NCI-H446 treated with DMSO at 0.1 percent for 48 hours (cell line): ENCODE data around the gene CCDC6.
"Not testable (repeated sequence)": the region's sequence is repeated elsewhere in the genome, so short reads cannot be mapped to it uniquely, and the experiment has no call there.

Experiments used
- DNase-seq: peaks from one replicate; lab custom pipeline; 2025; lab: John Stamatoyannopoulos, UW

The CCDC6 gene

GRCh38 chr10:59905731-59906416 lies 482 bp downstream of the CCDC6 start:
- DNase-seq, result no peak

- no peak for DNase-seq
Measured at GRCh38 chr10:59905066-59905730, 1.2 kb downstream of the CCDC6 start.

GRCh38 chr10:59904426-59905065 lies 1.8 kb downstream of the CCDC6 start:
- no peak for DNase-seq

GRCh38 chr10:59903871-59904270 lies 2.5 kb downstream of the CCDC6 start:
- DNase-seq, result no peak

- DNase-seq, result no peak
Measured at GRCh38 chr10:59902016-59902415, 4.3 kb downstream of the CCDC6 start.

GRCh38 chr10:59901470-59901869 lies 4.9 kb downstream of the CCDC6 start:
- DNase-seq, result no peak

GRCh38 chr10:59900048-59900727 lies 6.2 kb downstream of the CCDC6 start:
- DNase-seq, result no peak

- no peak for DNase-seq
Measured at GRCh38 chr10:59898125-59898835, 8.1 kb downstream of the CCDC6 start.

- no peak for DNase-seq
Measured at GRCh38 chr10:59896191-59896590, 10.2 kb downstream of the CCDC6 start.

GRCh38 chr10:59895629-59896116 lies 10.7 kb downstream of the CCDC6 start:
- DNase-seq, result no peak

GRCh38 chr10:59894114-59894513 lies 12.2 kb downstream of the CCDC6 start:
- DNase-seq, result peak; percentile 44

GRCh38 chr10:59892697-59893096 lies 13.7 kb downstream of the CCDC6 start:
- no peak for DNase-seq

- DNase-seq, result no peak
Measured at GRCh38 chr10:59891936-59892335, 14.4 kb downstream of the CCDC6 start.

- no peak for DNase-seq
Measured at GRCh38 chr10:59891349-59891748, 15.0 kb downstream of the CCDC6 start.

GRCh38 chr10:59888781-59889435 lies 17.4 kb downstream of the CCDC6 start:
- no peak for DNase-seq

- no peak for DNase-seq
Measured at GRCh38 chr10:59887972-59888640, 18.2 kb downstream of the CCDC6 start.

- DNase-seq, result no peak
Measured at GRCh38 chr10:59887006-59887405, 19.4 kb downstream of the CCDC6 start.

GRCh38 chr10:59885430-59886134 lies 20.8 kb downstream of the CCDC6 start:
- DNase-seq, result no peak

- DNase-seq, result not testable (repeated sequence)
Measured at GRCh38 chr10:59884893-59885292, 21.5 kb downstream of the CCDC6 start.

GRCh38 chr10:59881640-59882039 lies 24.7 kb downstream of the CCDC6 start:
- DNase-seq, result no peak
